ENCODE results near the gene INO80. TPM values are rescaled to one million over a fixed set of nuclear protein-coding genes. Genes with fewer than 3 reads are reported as not detected.

INO80 gene
- total RNA-seq, 1 experiment from 2014 or later, result 38.4 TPM

GRCh38 chr15:41031232-41032078, 84.6 kb downstream of the INO80 start:
- Histone ChIP-seq H3K4me3 (ENCODE audit: low read length) (no peak overlapping the region), H3K79me2 (ENCODE audit: low read length) (no peaks in the 10 kb centered on the region), H3K4me2 (ENCODE audit: low read length) (no peak overlapping the region), H3K4me1 (ENCODE audit: insufficient read depth, low read length) (no peaks in the 10 kb centered on the region), H3K36me3 (ENCODE audit: low read depth, low read length) (peaks cover 46% of the 10 kb centered on the region), H3K9me2 (replicated peaks; ENCODE audit: low read length) (no peaks in the 10 kb centered on the region), H3K9ac (ENCODE audit: low read length) (no peak overlapping the region), H2AFZ (ENCODE audit: low read length) (no peak overlapping the region), H4K20me1 (ENCODE audit: low read length) (no peaks in the 10 kb centered on the region), H3F3A (ENCODE audit: low read length, unreplicated experiment) (no peaks in the 10 kb centered on the region), H3K9me3 (ENCODE audit: low read length) (no peaks in the 10 kb centered on the region), H3K27me3 (ENCODE audit: low read length) (no peaks in the 10 kb centered on the region), H3K27ac (ENCODE audit: low read length) (no peak overlapping the region)
- ATAC-seq, result no peak; the same call in 1 of the 2 replicates
- DNase-seq, result no peak
- BruUV-seq (replicated peaks), result no TSS peak
- TF ChIP-seq, protein P1, sequence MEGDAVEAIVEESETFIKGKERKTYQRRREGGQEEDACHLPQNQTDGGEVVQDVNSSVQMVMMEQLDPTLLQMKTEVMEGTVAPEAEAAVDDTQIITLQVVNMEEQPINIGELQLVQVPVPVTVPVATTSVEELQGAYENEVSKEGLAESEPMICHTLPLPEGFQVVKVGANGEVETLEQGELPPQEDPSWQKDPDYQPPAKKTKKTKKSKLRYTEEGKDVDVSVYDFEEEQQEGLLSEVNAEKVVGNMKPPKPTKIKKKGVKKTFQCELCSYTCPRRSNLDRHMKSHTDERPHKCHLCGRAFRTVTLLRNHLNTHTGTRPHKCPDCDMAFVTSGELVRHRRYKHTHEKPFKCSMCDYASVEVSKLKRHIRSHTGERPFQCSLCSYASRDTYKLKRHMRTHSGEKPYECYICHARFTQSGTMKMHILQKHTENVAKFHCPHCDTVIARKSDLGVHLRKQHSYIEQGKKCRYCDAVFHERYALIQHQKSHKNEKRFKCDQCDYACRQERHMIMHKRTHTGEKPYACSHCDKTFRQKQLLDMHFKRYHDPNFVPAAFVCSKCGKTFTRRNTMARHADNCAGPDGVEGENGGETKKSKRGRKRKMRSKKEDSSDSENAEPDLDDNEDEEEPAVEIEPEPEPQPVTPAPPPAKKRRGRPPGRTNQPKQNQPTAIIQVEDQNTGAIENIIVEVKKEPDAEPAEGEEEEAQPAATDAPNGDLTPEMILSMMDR (conservative IDR thresholded peaks at IDR 0.05; ENCODE audit: low read depth, low read length), result no peak
- TF ChIP-seq EZH2phosphoT487 (IDR thresholded peaks at IDR 0.05; ENCODE audit: borderline replicate concordance, low read length) (no peak), EZH2 (IDR thresholded peaks at IDR 0.05; ENCODE audit: low read length, unreplicated experiment) (no peak)
- POLR2A ChIA-PET (ENCODE audit: unreplicated experiment), result no interaction called here
- intact Hi-C loops (cut with micrococcal nuclease), result no loop called here
- CTCF ChIA-PET, result no interaction called here

DNA sequence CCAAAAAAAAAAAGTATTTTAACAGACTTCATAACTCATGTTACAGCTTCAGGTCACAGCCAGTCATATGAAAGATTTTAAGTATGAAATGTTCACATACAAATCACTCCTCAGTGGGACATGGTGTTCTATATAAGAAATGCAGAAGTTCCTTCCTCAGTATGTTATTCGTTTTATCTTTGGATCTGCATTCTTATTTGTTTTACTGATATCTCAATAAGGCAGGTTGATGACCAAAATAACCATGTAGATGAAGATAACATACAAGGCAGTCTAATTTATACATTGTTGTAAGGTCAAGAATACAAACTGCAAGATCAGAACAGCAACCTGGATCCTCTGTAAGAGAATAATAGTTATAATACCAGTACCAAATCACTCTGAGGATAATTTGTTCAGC, 87.2 kb downstream of the INO80 start:
- H3K4me2 ChIP-seq (ENCODE audit: low read length), result no peak overlapping the region
- H3K9me3 ChIP-seq (ENCODE audit: low read length), result no peaks in the 10 kb centered on the region
- DNase-seq (no peak), ATAC-seq (no peak)
- BruUV-seq (replicated peaks), result no TSS peak
- H2AFZ ChIP-seq (ENCODE audit: low read length), result no peak overlapping the region
- no peaks in the 10 kb centered on the region for H3K9me2 ChIP-seq (replicated peaks; ENCODE audit: low read length)
- ChIA-PET POLR2A (ENCODE audit: unreplicated experiment) (no interaction called here), CTCF (interaction anchor here (0.6 kb wide), 1 partner anchor 99 kb away, joined by 9 read pairs; no protein-coding TSS in a partner anchor)
- H3K36me3 ChIP-seq (ENCODE audit: low read depth, low read length), result peaks cover 53% of the 10 kb centered on the region
- no peaks in the 10 kb centered on the region for H3F3A ChIP-seq (ENCODE audit: low read length, unreplicated experiment)
- H3K4me1 ChIP-seq (ENCODE audit: insufficient read depth, low read length), result no peaks in the 10 kb centered on the region
- no peak overlapping the region for H3K9ac ChIP-seq (ENCODE audit: low read length)
- intact Hi-C loops (cut with micrococcal nuclease), result loop anchor here (10.0 kb wide), 1 partner anchor 156 kb away; no protein-coding TSS in a partner anchor
- TF ChIP-seq, protein P1 (conservative IDR thresholded peaks at IDR 0.05; ENCODE audit: low read depth, low read length), result no peak
- TF ChIP-seq EZH2phosphoT487 (IDR thresholded peaks at IDR 0.05; ENCODE audit: borderline replicate concordance, low read length) (no peak), EZH2 (IDR thresholded peaks at IDR 0.05; ENCODE audit: low read length, unreplicated experiment) (no peak)
- no peak overlapping the region for H3K27ac ChIP-seq (ENCODE audit: low read length)
- H3K79me2 ChIP-seq (ENCODE audit: low read length), result no peaks in the 10 kb centered on the region
- no peaks in the 10 kb centered on the region for H3K27me3 ChIP-seq (ENCODE audit: low read length)
- H3K4me3 ChIP-seq (ENCODE audit: low read length), result no peak overlapping the region
- H4K20me1 ChIP-seq (ENCODE audit: low read length), result no peaks in the 10 kb centered on the region

GRCh38 chr15:41025393-41025792, 90.7 kb downstream of the INO80 start:
- no peaks in the 10 kb centered on the region for H3K79me2 ChIP-seq (ENCODE audit: low read length)
- H3K4me1 ChIP-seq (ENCODE audit: insufficient read depth, low read length), result no peaks in the 10 kb centered on the region
- H2AFZ ChIP-seq (ENCODE audit: low read length), result no peak overlapping the region
- no TSS peak for BruUV-seq (replicated peaks)
- no peaks in the 10 kb centered on the region for H4K20me1 ChIP-seq (ENCODE audit: low read length)
- CTCF ChIA-PET, result interaction anchor here (0.6 kb wide), 2 partner anchors 72 to 161 kb away, joined by 3 read pairs; partner anchors contain the start of gene CHAC1
- no peak for DNase-seq
- no peak overlapping the region for H3K27ac ChIP-seq (ENCODE audit: low read length)
- no peak overlapping the region for H3K9ac ChIP-seq (ENCODE audit: low read length)
- POLR2A ChIA-PET (ENCODE audit: unreplicated experiment), result no interaction called here
- H3F3A ChIP-seq (ENCODE audit: low read length, unreplicated experiment), result no peaks in the 10 kb centered on the region
- H3K27me3 ChIP-seq (ENCODE audit: low read length), result no peaks in the 10 kb centered on the region
- H3K4me2 ChIP-seq (ENCODE audit: low read length), result no peak overlapping the region
- ATAC-seq, result no peak
- intact Hi-C loops (cut with micrococcal nuclease), result loop anchor here (10.0 kb wide), 1 partner anchor 159 kb away; no protein-coding TSS in a partner anchor
- H3K4me3 ChIP-seq (ENCODE audit: low read length), result no peak overlapping the region
- TF ChIP-seq, protein P1 (conservative IDR thresholded peaks at IDR 0.05; ENCODE audit: low read depth, low read length), result no peak
- no peak for TF ChIP-seq EZH2phosphoT487 (IDR thresholded peaks at IDR 0.05; ENCODE audit: borderline replicate concordance, low read length)
- no peak for TF ChIP-seq EZH2 (IDR thresholded peaks at IDR 0.05; ENCODE audit: low read length, unreplicated experiment)
- no peaks in the 10 kb centered on the region for H3K9me2 ChIP-seq (replicated peaks; ENCODE audit: low read length)
- peaks cover 58% of the 10 kb centered on the region for H3K36me3 ChIP-seq (ENCODE audit: low read depth, low read length)
- H3K9me3 ChIP-seq (ENCODE audit: low read length), result no peaks in the 10 kb centered on the region
